ENCODE results near the gene BMPR1A. TPM values are rescaled to one million over a fixed set of nuclear protein-coding genes. Genes with fewer than 3 reads are reported as not detected.

BMPR1A gene
- total RNA-seq, 1 experiment from 2014 or later, result 24.3 TPM

GRCh38 chr10:86801995-86802394 lies 45.6 kb downstream of the BMPR1A start:
- Histone ChIP-seq H2AFZ (no peak overlapping the region), H3K27me3 (ENCODE audit: insufficient read depth, low read depth) (no peaks in the 10 kb centered on the region), H3K36me3 (ENCODE audit: low read depth) (no peaks in the 10 kb centered on the region), H3K4me2 (no peak overlapping the region), H3K9me3 (ENCODE audit: insufficient read depth, low read depth) (no peaks in the 10 kb centered on the region), H3K27ac (no peak overlapping the region), H4K20me1 (ENCODE audit: insufficient read depth) (no peaks in the 10 kb centered on the region), H3F3A (ENCODE audit: insufficient read depth, low read depth) (no peaks in the 10 kb centered on the region), H3K79me2 (ENCODE audit: low read depth) (peaks cover 16% of the 10 kb centered on the region; the same call in 1 of the 2 replicates), H3K9me2 (ENCODE audit: insufficient read depth) (no peaks in the 10 kb centered on the region), H3K4me1 (replicated peaks; ENCODE audit: insufficient read depth) (no peaks in the 10 kb centered on the region), H3K4me3 (no peak overlapping the region)
- no TSS peak for BruUV-seq (replicated peaks)
- no peak for DNase-seq
- no peak for TF ChIP-seq EZH2 (IDR thresholded peaks at IDR 0.05; ENCODE audit: low read depth)
- intact Hi-C loops (cut with micrococcal nuclease; ENCODE audit: unreplicated experiment), result no loop called here
- CTCF ChIA-PET, result no interaction called here
- POLR2A ChIA-PET (ENCODE audit: unreplicated experiment), result interaction anchor here (0.6 kb wide), 1 partner anchor 13 kb away, joined by 6 read pairs; no protein-coding TSS in a partner anchor

GRCh38 chr10:86802473-86803108 lies 46.2 kb downstream of the BMPR1A start:
- H3K79me2 ChIP-seq (ENCODE audit: low read depth), result peaks cover 13% of the 10 kb centered on the region; the same call in 1 of the 2 replicates
- no peak for TF ChIP-seq EZH2 (IDR thresholded peaks at IDR 0.05; ENCODE audit: low read depth)
- TF ChIP-seq CTCF (conservative IDR thresholded peaks at IDR 0.05), result no peak
- no TSS peak for BruUV-seq (replicated peaks)
- ChIA-PET CTCF (no interaction called here), POLR2A (ENCODE audit: unreplicated experiment) (interaction anchor here (0.6 kb wide), 1 partner anchor 13 kb away, joined by 6 read pairs; no protein-coding TSS in a partner anchor)
- no peak overlapping the region for H3K4me2 ChIP-seq
- H3K9me2 ChIP-seq (ENCODE audit: insufficient read depth), result no peaks in the 10 kb centered on the region
- DNase-seq, result no peak
- H3K9me3 ChIP-seq (ENCODE audit: insufficient read depth, low read depth), result no peaks in the 10 kb centered on the region
- no peaks in the 10 kb centered on the region for H4K20me1 ChIP-seq (ENCODE audit: insufficient read depth)
- H3K27me3 ChIP-seq (ENCODE audit: insufficient read depth, low read depth), result no peaks in the 10 kb centered on the region
- H3K4me3 ChIP-seq, result no peak overlapping the region
- H3K4me1 ChIP-seq (replicated peaks; ENCODE audit: insufficient read depth), result no peaks in the 10 kb centered on the region
- intact Hi-C loops (cut with micrococcal nuclease; ENCODE audit: unreplicated experiment), result no loop called here
- no peak overlapping the region for H2AFZ ChIP-seq
- no peaks in the 10 kb centered on the region for H3K36me3 ChIP-seq (ENCODE audit: low read depth)
- no peaks in the 10 kb centered on the region for H3F3A ChIP-seq (ENCODE audit: insufficient read depth, low read depth)
- H3K27ac ChIP-seq, result no peak overlapping the region

- H3K27me3 ChIP-seq (ENCODE audit: insufficient read depth, low read depth), result no peaks in the 10 kb centered on the region
- no peaks in the 10 kb centered on the region for H3K36me3 ChIP-seq (ENCODE audit: low read depth)
- no peaks in the 10 kb centered on the region for H3K9me2 ChIP-seq (ENCODE audit: insufficient read depth)
- intact Hi-C loops (cut with micrococcal nuclease; ENCODE audit: unreplicated experiment), result no loop called here
- no peaks in the 10 kb centered on the region for H4K20me1 ChIP-seq (ENCODE audit: insufficient read depth)
- BruUV-seq (replicated peaks), result no TSS peak
- DNase-seq, result no peak
- no peak overlapping the region for H2AFZ ChIP-seq
- no peaks in the 10 kb centered on the region for H3K4me1 ChIP-seq (replicated peaks; ENCODE audit: insufficient read depth)
- no peak for TF ChIP-seq EZH2 (IDR thresholded peaks at IDR 0.05; ENCODE audit: low read depth)
- TF ChIP-seq CTCF (conservative IDR thresholded peaks at IDR 0.05), result no peak
- no peaks in the 10 kb centered on the region for H3F3A ChIP-seq (ENCODE audit: insufficient read depth, low read depth)
- peaks cover 12% of the 10 kb centered on the region; the same call in 1 of the 2 replicates for H3K79me2 ChIP-seq (ENCODE audit: low read depth)
- ChIA-PET POLR2A (ENCODE audit: unreplicated experiment) (no interaction called here), CTCF (no interaction called here)
- no peaks in the 10 kb centered on the region for H3K9me3 ChIP-seq (ENCODE audit: insufficient read depth, low read depth)
- H3K27ac ChIP-seq, result no peak overlapping the region
- H3K4me2 ChIP-seq, result no peak overlapping the region
- H3K4me3 ChIP-seq, result no peak overlapping the region
Measured at GRCh38 chr10:86803156-86803555, 46.7 kb downstream of the BMPR1A start.

Data from PC-9 (cell line).